Activated CD8-positive, alpha-beta memory T cell treated with anti-CD3 and anti-CD28 coated beads, Interleukin-2, amount 50 U/mL, for 24 hours (primary cell): ENCODE results near the gene FAM162A.

Experiments used
- DNase-seq: peaks from one replicate; pipeline ENCODE4 v3.0.0-alpha.2; 2020; ENCODE audit errors: extremely low read depth

Gene FAM162A

DNA sequence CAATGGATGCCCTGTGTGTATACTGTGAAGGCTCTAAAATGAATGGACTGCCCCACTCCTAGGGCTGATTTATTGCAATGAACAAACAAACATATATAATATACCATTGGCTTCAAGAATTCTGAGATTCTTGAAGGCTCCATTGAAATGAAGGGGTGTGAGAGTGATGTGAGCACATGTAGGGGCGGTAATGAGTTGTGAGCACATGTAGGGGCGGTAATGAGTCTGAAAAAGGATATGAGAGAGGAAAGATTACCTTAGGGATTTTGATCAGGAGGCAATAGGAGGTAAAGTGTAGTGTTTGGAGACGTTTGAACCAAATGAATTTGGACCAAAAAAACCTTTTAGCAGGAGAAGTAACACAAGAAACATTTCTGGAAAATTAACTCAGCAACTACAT is 3.7 kb downstream of the FAM162A start:
- DNase-seq: no peak

DNA sequence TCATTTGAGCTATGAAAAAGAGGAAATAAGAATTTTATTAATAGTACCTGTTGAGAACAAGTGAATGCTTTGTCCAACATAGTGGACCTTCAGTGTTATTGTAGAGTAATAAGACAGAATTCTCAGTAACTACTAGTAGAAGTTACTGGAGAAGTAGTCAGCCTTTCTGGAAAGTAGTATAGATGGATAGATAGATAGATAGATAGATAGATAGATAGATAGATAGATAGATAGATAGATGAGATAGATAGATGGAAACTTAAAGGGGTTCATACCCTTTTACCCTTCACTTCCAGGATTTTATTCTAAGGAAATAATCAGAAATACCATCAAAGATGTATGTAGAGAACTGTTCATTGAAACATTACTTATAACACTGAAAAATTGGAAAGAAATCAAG is 5.2 kb downstream of the FAM162A start:
- no peak for DNase-seq

DNA sequence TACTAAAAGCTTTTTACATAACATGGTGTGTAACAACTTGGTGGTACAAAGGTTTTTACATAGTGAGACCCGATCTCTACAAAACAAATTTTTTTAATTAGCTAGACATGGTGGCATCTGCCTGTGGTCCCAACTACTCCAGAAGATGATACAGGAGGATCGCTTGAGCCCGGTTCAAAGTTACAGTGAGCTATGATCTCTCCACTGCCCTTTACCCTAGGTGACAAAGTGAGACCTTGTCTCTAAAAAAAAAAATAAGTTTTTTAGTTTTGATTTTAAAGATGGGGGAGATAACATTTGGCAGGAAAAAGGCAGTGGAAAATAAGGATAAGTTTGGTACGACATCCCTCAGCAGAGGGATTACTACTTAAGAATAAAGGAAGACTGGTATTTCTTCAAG is 5.9 kb downstream of the FAM162A start:
- no peak for DNase-seq

DNA sequence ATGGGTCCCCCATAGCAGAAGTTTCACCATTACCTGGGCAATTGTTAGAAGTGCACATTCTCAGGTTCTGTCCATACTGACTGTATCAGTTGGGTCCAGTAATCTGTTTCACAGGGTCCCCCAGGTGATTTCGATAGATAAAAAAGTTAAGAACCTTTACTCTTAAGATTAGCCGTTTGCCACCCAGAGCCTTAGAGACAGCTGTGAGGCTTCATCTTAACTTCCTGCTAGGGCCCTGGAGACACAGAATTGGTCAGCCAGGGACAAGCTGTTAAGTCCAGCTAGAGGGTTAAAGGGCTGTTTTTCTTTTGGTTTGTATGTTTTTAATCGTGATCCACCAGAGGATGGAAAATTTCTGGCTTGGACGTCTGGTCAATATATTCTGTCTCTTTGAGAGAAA is 6.7 kb downstream of the FAM162A start:
- no peak for DNase-seq

DNA sequence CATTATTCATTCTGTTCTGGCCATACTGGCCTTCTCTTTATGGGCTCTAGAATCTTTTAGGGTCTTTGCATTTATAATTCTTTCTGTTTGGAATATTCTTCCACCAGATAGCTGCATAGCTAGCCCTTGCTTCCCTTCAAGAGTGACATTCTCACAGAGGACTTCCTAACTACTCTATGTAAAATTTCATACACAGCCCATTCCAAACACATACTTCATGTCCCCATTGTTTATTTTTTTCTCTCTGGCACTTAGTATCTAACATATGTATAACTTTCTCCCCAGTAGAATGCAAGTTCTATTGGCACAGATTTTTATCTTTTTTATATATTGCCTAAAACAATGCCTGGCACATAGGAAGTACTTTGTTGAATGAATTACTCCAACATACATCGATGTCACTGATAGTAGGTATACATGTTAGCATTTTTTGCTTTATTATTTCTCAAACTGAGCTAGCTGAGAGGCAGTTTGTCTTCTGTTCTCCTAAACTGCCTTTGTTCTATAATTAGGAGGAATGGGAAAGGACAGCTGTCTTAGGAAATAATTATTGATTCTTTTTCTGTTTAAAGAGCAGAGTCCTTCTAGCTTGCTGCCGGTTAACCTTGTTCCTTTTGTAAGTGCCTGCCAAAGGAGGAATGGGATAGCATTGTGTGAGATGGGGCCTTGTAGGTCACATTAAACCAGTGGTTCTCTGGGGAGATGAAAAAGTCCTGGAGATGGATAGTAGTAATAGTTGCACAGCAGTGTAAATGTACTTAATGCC is 7.9 kb downstream of the FAM162A start:
- DNase-seq: no peak

DNA sequence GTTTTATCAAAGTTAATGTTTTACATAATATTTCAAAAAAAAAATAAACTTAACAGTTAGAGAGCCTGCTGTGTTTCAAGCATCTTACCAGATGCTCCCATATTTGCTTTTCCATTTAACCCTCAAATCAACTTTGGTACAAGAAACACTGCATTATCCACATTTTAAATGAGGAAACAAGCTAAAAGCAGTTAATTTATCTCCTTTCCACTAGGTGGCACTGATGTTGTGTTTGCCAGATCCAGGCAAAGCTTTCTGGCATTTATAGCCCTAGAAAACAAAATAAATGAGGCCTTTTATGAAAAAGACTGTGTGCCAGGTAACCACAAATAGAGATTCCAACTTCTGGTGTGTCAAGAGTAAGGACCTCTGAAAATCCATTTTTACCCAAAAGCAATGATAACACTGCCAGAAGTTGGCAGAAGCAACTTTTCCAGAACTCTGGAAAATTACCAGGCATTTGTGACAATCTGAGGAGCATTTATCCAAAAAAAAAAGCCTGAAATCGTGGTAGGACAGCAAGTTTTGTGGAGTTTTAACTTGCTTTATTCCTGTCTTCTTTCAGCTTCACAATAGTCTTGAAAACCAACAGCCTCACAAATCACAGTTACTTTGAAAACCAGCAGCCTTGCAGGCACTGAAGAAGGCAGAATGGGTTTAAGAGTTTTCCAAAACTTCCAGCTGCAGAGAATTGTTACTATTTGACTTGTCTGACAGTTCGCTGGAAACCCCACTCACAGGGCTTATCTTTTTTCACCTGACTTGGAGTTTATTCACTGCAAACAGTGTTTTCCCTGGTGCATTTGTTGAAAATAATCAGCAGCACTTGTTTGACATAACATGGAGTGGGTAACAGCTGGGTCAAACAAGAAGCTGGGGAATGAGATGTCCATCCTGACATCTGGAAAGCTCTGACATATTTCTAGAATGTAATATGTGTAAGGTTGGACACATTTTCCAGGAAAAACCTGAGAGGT is 9.2 kb downstream of the FAM162A start:
- DNase-seq: no peak

DNA sequence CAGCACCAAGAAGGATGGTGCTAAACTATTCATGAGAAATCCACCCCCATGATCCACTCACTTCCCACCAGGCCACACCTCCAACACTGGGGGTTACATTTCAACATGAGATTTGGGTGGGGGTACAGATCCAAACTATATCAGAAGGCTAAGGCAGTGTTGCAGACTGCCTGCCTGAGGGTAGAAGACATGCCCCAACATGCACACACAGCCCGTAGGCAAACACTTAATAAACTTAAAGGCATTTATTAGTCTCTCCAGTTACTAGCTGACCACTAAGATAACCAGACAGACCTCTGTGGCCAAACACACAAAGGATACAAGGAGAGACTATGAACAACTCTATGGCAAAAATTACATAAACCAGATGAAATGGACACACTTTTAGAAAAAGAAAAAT is 10.2 kb downstream of the FAM162A start:
- DNase-seq: no peak

DNA sequence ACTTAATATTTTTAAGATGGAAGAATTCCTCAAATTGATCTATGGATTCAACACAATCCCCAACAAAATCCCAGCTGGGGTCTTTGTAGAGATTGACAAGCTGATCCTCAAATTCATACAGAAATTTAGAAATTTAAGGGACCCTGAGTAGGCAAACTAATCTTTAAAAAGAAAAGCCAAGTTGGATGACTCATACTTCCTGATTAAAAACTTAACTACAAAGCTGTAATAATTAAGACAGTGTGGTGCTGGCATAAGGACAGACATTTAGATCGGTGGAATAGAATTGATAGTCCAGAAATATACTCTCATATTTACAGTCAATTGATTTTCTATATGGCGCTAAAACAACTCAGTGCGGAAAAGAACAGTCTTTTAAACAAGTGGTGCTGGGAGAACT is 11.6 kb downstream of the FAM162A start:
- DNase-seq: no peak

DNA sequence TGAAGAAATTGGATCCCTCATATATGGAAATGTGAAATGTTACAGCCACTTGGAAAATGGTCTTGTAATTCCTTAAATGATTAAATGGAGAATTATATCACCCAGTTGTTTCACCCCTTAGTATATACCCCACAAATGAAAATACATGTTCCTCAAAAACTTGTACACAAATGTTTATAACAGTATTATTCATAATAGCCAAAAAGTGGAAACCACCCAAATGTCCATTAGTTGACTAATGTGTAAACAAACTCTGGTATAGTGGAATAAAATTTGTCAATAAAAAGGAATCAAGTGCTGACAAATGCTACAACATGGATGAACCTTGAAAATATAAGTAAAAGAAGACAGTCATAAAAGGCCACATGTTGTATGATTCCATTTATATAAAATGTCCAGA is 12.5 kb downstream of the FAM162A start:
- DNase-seq: no peak

DNA sequence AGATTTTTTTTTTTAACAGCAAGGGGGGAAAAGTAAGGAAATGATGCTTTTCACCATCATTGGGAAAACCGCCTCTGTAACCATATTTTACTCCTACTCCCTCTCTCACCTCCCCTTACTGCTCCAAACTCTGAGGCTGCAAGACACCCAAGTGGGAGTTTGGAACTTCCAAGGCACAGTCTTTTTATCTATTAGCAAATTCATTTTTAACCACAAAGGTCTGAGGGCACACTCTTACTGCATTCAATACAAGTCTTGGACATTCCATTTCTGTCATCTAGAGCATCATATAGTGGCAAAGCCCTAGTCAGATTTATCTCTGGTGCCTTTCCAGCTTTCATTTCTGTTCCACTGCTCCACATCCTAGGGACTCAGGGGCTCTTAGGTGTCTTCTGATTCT is 13.2 kb downstream of the FAM162A start:
- DNase-seq: no peak

DNA sequence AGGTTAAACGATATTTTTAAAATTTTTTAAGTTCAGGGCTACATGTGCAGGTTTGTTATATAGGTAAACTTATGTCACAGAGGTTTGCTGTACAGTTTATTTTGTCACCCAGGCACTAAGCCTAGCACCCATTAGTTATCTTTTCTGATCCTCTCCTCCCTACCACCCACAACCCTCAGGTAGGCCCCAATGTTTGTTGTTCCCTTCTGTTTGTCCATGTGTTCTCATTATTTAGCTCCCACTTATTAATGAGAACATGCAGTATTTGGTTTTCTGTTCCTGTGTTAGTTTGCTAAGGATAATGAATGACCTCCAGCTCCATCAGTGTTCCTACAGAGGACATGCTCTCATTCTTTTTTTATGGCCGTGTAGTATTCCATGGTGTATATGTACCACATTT is 14.9 kb downstream of the FAM162A start:
- DNase-seq: no peak

DNA sequence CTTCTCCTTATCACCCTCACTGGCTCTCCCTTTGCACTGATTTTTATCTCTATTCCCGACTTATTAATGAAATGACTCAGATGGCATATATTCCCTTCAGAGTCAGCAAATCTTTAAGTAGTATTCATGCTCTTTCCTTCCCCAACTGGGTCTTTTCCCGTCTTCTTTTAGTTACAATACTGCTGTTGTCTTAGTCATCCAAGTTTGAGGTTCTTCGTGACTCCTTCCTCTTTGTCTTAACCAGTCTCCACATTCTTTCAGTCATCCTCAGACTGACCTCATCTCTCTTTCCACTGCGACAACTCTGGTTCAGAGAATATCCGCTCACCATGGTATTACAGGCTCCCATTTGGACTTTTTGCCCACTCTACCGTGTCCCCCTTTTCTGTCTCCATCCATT is 19.5 kb downstream of the FAM162A start:
- DNase-seq: no peak

DNA sequence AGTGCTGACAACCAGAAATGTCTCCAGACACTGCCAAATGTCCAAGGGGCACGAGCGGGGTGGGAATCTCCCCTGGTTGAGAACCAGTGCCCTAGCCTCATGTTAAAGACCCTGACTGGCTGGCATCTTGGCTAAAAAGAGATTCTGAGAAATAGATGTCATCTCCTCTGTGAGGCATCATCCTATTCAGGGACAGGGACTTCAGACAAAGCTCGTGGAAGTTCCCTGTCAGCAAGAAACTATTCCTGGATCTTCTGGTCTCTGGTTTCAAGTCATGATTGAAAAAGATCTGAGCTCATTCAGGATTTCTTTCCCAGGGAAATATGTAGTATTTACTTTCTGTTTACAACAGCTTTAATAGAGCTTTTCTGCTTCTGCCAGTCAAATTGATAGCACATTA is 21.0 kb downstream of the FAM162A start:
- no peak for DNase-seq

DNA sequence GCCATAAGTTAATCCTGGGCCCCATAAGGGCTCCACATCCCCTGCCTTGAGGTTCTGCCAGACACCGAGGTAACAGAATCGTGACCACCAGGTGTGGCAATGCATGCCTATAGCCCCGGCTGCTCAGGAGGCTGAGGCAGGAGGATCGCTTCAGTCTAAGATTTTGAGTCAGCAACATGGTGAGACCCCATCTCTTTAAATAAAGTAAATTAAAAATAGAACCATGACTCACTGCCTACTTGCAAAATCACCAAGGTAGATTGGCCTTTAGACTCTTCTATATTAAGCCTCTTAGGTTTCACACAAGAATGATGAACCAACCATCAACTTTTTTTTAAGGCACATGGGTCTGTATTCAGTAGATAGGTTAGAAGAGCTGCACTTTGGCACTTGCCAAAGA is 22.2 kb downstream of the FAM162A start:
- no peak for DNase-seq

DNA sequence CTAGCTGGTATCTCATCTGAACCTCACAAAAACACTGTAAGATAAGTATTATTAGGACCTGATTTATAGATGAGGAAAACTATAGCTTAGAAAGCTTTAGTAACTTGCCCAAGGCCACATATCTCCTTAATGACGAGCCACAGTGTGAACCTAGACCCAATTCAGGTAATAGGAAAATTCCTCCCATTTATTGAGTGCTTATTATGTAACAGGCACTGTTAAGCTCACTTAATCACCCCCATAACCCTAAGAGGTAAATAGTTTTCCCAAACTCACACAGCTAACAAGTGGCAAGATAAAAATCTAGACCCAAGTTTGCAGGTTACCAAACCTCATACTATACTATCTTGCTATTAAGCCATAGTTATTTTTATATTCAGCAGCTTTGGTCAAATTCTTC is 24.0 kb downstream of the FAM162A start:
- no peak for DNase-seq

DNA sequence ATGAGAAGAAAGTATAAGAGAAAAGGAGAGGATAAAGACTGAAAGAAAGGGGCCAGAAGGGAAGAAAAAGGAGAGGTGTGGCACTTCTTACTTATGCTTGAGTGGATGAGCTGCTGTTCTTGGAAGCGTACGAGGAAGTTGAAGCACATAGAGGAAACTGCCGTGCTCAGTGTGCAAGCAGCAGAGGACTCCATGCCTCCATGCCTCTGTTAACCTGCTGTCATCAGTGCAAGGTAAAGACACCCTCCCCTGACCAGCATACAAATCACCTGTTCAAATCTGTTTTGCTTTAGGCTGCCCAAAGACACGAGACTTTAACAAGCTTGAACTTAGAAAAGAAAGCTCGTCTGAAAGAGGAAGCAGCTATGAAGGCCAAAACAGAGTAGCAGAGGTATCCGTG is 25.5 kb downstream of the FAM162A start:
- no peak for DNase-seq

DNA sequence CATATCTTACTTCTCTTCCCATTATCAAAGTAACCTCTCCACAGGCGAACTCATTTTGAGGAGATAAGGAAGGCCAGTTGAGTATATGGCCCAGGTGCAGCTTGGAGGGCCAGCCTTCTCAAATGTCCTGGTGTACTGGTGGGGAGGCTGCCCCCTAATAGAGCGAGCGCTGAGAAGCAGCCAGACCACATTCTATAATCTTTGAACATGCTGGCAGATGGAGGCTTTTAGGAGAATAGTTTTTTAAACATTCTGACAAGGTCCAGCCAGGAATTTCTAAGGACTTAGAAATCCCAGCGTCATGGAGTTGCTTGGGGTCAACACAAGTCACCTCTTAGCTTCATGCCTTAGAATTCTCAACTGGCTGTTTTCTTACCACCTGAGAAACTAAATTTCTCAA is 26.1 kb downstream of the FAM162A start:
- DNase-seq: no peak

DNA sequence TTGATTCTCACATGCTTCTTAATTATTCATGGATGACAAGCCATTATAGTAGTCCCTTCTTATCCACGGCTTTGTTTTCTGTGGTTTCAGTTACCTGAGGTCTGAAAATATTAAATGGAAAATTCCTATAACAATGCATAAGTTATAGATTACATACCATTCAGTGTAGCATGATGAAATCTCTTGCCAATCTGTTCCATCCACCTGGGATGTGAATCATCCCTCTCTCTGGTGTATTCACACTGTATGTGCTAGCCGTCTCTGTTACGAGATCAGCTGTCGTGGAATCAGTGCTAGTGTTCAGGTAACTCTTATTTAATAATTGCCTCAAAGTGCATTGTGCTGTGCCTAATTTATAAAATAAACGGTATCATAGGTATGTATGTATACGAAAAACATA is 26.7 kb downstream of the FAM162A start:
- DNase-seq: no peak

DNA sequence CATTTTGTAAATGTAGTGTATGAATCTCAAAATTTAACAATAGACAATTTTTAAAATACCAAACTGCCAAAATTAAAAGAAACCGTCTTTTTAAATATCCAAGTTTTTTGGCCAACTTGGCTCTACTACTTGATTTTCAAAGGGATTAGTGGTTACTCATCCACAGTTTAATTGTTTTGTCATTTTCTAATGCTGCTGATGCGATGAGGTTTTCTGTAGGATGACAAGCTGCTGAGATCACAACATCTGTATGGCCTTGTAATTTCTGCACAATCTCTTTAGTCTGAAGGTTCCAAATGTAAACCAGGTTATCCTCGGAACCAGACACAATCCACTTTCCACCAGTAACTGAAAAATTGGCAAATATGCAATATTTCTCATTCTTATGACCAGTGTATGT is 30.4 kb downstream of the FAM162A start:
- no peak for DNase-seq

DNA sequence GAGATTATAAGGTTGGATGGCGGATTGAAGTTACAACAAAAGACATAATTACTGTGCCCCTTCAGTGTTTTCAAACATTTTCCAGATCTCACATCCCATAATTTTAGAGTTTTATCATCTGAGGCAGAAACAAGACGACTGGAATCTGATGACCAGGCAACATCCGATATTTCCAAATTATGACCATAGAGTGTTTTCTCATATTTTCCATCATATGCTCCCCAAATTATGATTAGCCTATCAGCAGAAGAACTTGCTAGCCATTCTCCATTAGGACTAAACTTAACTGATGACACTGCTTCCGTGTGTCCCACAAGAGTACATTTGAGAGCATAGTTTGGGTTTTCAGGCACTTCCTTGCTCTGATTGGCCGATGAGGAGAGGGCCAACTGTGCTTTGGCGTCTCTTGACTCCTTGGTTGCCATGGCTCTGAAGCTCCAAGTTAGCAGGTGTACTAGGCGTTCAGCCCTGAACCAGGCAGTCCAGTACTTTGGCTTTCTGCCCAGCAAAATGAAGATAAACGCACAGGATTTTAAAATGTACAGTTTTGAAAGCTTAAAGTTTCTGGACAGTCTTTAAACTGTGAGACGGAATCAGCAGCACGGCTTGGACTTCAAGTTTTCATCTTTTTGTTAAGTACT is 31.2 kb downstream of the FAM162A start:
- DNase-seq: no peak

DNA sequence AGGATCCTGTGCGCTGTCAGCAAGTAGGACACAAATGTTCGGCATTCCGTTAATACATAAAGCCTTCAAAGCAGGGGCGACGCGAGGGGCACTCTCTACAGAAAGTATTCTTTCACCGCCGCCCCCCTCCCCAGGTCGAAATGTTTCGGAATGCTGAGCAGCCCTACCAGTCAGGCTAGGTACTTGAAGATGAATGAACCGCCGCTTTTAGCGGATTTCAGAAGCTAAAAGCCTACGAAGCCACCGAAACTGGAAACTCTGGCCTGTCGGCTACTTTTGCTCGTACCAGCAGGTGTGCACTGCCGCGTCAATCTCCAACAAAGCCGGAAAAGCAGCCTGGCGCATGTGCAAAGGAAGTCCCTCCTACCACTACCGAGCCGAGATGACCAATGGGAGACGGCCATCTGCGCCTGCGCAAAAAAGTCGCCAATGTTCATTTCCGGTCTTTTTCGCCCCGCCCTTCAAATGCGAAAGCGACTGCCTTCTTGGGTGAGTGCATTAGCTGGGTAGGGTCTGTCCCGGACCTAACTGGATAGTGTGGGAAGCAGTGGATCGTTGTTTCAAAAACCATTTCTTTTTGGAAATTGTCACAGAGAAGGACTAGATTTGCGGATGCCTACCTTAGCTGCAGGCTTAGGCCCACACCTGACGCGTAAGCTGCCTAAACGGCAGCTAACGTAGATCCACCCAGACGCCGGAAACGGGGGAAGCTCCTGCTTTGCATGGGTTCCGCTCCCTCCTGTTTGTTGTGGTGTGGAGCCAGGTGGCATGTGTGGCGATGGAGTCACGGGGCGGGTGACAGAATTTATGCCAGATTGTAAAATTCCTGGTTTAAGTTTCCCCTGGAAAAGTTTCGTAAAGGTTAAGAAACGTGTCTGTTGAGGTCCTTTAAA is 32.0 kb downstream of the FAM162A start, which contains the start of gene WDR5B:
Gene WDR5B, minus strand, starts transcription at position 301 of the 893 bp plus-strand sequence. CDS start 534 bp downstream, outside the sequence.
- peak; percentile 99 for DNase-seq
